GM18526 (cell line): Measurements from ENCODE around the gene RBP2.

ENCODE experiments used
- POLR2A ChIP-seq: IDR thresholded peaks from 3 replicates; pipeline ENCODE4 v1.6.1; 2011; ENCODE audit not compliant: insufficient read length; ENCODE audit errors: extremely low read depth

RBP2 gene

DNA sequence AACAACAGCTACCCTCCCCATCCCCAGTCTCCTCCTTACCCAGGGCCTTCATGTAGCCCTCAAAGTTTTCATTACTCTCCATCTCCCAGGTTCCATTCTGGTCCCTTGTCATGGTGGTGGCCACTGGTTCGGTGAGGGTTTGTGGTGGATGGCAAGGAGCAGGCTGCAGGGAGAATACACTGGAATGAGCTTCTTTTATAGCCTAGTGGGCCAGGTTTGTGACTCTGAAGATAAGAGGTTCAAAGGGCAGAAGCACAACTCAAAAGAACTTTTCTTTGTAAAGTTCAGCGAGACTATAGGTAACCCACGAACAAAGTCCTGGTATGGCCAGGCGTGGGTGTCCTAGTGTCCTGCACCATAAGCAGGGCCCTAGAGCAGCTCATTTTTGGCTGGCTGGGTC lies at the start of gene RBP2:
RBP2 (minus strand) TSS at position 169 of the 400 bp plus-strand sequence; CDS start at position 112, 57 bp downstream.
- TF ChIP-seq POLR2A, result no peak

DNA sequence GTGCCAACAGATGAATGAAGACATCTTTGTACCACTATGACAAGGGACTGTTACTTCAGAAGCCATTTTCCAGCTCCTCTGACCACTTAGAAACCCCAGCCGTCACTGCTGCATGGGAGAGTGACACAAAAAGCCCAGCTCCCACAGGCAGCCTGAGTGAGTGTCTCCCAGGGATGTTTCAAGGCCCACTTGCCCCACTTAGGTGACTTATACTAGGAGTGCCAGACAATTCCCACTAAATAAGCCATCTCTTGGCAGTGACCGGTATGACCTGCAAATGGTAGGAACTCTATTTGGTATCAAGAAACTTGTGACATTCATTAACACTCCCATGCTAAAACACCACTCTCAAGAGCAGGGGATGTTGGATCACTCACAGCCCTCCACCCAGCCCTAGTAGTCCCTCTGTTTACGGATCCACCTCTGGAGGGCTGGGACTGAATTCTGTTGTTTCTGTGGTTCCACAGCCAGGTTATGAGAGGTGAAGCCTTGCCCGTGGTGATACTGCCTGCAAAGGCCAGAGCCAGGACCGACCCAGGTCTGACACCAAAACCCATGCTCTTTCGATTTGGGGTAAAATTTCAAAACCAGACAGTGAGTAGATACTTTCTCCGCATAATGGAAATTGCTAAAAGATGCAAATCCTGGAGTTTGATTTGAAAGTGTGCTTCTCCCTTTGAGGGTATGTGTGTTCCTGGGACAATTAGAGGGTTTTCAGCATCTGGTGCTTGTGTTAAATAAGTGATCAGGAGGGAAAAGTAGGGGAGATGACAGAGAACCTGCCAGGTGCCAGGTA lies 48.7 kb upstream of the RBP2 start:
- no peak for TF ChIP-seq POLR2A

DNA sequence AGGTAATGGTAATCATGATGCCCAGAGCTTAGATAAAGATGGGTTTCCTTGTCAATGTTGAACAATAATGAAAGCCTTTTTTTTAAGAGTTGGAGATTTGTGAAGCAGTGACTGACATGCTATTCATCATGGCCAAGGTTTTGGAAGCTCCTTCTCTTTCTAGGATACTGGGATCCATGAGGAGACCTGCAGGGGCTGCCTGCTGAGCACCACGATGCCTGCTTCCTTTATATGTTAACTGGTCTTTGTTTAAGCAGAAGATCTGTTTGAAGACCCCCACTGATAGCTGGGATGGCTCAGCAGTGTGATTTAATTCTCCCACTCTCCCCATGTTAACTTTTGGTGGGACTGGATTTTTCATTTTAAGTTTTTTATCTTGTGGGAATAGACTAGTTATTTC lies 47.4 kb upstream of the RBP2 start:
- TF ChIP-seq POLR2A, result no peak

DNA sequence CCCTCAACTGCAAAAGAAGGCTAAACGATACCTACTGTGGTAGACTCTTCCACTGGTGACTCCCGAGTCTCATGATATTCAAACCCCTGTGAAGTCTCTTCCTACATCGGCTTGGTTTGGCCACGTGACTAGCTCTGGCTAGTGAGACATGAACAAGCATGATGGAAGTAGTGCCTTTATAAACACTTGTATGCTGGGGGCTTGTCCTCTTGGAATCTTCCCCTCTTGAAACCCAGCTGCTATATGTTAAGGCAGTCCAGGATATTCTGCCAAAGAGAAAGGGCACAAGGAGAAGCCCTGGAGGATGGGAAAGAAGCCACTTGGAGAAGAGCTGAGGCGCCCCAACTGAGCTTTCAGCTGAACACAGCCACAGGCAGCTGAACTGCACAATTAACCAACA lies 46.9 kb upstream of the RBP2 start:
- TF ChIP-seq POLR2A, result no peak

DNA sequence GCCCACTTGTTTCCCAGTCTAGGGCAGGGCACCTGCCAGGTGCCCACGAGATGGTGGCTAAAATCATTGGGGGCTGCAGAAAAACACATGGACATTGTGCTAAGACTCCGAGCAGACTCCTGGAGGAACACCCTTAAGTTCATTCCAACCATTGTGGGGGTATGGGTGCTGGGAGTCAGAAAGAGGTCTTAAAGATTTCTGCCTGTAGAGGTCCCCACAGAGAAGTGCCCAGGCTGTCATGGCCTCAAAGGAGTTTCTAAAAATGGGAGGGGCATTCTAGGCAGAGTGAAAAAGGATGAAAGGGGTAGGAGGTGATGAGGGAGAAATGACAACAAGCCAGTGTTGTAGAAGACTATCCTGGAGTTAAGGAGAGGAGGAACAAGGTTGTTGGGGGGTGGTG lies 46.1 kb upstream of the RBP2 start:
- TF ChIP-seq POLR2A, result no peak

DNA sequence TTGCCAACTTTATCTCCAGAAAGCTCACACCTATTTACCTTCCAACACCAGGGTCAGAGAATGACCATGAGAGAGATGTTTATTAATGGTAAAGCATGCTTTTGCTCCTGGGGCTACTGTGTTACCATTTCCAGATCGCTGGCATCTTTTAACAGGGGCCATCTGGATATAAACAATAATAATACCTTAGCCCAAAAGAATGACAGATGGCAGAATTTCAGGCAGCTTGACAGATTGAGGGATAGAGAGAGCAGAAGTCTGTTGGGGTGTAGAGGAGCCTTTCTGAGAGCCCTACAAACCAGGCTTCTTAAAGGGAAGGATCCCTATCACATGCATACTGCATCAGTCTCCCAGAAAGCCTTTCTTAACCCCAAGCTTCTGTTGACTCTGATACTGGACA lies 45.5 kb upstream of the RBP2 start:
- no peak for TF ChIP-seq POLR2A

DNA sequence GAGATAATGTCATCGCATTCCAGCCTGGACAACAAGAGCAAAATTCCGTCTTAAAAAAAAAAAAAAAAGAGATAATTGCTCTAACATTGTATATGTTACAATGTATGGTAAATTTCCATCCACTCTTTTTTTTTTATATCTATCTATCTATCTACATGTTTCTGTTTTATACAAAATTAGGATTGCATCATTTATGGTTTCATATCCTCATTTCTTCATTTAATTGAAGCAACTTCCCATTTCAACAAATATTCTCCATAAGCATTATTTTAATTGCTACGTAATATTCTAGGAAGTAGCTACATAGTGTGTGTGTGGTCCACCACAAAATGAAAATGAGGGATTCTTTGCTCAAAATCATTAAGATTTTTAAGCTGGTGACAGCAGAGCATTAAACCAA lies 44.8 kb upstream of the RBP2 start:
- no peak for TF ChIP-seq POLR2A

DNA sequence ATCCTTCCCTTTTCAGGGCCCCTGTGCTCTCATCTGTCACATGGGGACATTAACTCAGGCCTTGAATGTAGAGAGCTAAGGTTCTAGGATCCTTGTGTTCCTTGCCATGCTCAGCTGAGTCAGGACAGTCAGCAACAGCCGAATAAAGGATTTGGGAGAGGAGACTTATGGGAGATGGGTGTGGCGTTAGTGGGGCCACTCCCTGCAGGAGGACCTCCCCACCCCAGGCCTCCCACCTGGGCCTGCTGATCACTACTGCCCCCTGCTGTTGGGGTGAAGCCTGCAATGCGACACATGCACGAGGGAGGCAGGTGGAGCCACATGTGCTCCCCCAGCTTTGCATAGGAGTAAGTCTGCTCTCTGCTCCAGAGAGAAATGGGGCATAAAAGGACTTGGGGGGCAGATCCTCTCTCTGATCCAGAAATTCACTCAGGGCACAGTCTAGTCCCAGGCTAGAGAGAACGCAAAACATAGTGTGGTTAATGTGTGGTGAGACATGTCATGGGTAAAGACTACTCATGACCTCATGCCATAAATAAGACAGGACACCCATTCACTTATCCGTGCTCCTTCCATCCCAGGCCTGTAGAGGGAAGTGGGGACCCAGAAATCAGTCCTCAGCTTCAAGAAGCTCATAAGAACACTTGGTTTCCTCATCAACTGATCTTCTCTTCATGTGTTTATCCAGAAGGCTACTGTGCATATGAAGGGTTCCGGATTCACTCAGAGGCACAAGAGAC lies 43.9 kb upstream of the RBP2 start:
- TF ChIP-seq POLR2A, result no peak

DNA sequence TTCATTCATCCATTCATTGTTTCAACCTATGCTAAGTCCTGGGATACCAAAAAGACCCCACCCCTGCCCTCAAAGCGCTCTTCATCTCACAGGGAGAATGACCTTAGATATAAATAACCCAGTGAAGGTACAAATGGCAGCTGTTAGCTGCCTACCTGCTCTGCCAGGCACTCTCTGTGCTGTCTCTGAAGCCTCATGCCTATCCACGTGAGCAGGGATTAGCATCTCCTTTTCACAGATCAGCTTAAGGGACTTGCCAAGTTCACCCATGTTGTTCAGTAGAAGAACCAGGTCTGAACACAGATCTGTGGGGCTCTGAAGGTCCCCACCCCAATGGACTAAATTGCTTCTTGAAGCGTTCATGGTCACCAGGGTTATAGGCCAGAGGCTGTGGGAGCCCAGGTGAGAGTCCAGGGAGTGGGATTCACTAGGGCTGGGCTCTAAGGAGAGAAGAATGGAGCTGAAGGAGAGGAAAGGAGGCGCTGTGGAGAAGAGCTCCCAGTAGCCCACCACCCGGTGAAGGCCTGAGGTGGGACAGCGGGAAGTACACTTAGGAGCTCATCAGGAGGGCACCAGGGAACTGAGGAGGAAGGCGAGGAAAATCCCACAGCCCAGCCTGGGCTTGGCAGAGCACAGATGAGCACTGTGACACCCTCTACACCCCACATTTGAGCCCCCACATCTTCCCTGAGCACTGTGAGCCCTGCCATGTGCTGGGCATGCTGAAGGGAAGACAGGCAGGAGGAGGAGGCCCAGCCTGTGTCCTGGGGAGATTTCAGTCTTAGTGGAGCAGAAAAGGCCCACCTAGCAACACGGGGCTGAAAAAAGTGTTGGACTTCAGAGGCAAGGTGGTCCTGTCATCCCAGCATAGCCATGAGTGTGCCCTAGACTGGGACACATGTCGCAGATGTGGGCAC lies 42.9 kb upstream of the RBP2 start:
- TF ChIP-seq POLR2A, result no peak

DNA sequence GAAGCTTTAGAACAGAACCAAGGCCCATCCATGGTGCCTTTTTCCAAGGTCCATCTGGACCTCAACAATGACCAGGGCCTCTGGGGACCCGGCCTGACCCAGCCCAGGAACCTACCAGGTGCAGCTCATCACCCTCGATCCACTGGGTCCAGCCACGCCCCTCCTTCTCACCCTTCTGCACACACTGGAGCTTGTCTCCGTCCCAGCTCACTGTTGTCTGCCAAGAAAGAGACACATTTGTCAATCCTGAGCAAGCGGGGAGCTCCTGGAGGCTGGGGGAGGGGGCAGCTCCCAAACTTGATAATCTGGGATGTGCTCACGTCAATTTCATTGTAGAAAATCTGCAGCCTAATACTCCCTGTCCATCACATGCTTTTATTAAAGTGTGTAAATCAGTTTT lies 42.0 kb upstream of the RBP2 start:
- TF ChIP-seq POLR2A, result no peak

DNA sequence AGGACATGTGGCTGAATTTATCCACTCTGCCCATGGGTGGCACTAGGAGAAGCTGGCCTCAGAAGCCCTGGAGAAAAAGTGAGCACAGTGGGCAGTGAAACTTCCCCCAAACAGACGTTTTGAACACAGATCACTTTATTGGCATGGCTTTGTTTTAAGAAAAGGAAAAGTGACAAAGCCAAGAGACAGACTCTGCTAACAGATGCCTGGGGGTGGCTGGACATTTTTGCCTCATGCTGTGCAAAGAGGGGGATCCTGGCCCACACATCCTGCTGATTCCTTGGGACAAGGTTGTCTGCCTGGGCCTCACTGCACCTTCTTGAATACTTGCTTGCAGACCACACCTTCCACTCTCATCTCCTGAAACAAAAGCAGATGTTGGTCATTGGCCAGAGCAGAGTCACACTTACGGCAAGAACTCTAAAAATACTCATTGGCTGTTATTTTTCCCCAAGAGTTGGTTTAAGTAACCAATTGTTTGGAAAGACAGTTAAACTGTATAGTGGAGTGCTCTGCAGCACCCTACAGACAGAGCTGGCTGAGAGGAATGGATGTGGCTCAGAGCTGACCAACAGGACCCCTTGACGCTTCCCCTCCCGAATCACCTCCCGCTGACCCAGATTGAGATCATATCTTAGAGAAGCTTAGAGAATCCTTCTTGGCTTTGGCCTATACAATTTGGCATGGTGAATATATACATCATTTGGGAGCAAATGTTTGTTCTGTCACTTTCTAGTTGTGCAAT lies 41.2 kb upstream of the RBP2 start:
- no peak for TF ChIP-seq POLR2A

DNA sequence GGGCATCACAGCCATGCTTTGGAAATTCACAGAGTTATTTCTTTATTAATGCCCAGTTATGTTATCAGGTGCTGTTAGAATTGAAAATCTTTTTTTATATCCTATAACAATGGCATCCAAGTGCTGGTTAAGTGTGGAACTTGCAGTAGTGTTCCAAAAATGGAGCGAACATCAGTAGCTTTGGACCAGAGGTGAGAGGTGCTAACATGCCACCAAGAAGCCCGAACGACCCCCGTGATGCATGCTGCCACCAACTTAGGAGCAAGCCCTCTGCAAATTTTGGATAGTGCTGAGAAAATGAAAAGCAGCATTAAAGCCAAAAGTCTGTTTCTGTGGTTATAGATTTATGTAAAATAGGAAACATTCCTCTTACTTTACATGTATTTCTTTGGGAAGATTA lies 38.4 kb upstream of the RBP2 start:
- no peak for TF ChIP-seq POLR2A

DNA sequence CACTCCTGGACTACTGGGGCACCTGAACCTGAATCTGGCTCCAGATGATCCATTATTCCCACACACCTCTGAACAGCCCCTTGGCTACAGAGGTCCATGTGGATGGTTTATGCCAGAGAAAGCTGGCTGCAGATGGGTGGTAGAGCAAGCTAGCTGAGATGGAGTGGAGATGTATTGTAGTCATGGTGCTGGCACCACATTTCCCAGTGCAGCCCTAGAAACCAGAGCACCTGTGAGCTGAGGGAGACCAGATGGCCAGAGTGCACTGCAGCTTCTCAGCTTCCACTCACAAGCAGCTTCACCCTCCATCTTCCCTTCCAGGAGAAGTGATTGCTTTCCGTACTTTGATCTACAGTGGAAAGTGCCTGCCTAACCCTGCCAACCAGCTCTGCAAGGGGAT lies 33.3 kb upstream of the RBP2 start:
- TF ChIP-seq POLR2A, result no peak

DNA sequence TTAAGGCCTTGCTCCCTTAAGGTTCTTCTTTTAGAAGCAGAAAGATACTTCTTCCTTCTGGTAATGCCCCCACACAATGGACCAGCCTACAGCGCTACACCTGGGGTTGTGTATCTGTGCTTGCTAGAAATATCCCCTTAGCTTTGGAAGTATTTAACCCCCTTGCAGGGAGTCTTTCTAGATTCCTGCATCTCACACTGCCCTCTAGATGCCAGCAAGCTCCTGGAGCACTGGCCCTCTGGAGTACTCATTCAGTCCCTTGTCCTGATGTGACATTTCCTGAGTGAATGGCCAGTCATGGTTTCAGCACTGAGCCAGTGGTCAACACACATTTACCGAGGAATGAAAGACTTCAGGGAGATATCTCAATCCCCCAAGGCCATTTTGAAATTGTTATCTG lies 30.4 kb upstream of the RBP2 start:
- no peak for TF ChIP-seq POLR2A
